Measurements from ENCODE around the gene FKBP5. TPM values are rescaled to one million over a fixed set of nuclear protein-coding genes. Genes with fewer than 3 reads are reported as not detected.

The FKBP5 gene
- total and polyA plus RNA-seq, 2 of the 4 experiments (the other 2 are of a cell fraction): 6.8 to 7.0 TPM

GRCh38 chr6:35736253-35736894 lies 47.7 kb upstream of the FKBP5 start (continued):
- no peak for TF ChIP-seq CHD1 (IDR thresholded peaks at IDR 0.05; ENCODE audit: low read depth, low read length)

DNA sequence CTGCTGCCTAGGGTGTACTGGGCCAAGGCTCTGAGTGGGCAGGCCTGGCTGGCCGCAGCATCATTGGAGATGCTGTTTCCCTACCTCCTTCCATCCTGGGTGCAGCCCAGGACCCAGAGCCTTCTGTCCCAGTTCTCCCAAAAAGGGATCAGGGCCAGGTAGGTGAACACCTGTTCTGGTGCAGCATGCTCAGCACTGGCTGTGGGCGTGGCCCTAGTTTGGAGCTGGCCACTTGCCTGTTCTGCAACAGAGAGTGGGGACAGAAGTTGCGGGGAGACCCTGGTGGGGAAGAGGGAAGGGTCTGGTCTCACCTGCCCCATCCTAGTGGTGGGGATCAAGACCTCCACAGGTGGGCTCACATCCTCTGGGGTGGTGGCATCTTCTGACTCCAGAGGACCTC lies 46.7 kb upstream of the FKBP5 start:
- Histone ChIP-seq H3K14ac (replicated peaks; ENCODE audit: low read depth, low read length) (no peak overlapping the region), H4K91ac (ENCODE audit: insufficient read depth, low read depth, low read length) (no peak overlapping the region), H4K20me1 (ENCODE audit: insufficient read depth, low read length) (no peaks in the 10 kb centered on the region), H4K5ac (ENCODE audit: low read depth, low read length) (no peak overlapping the region), H2BK20ac (ENCODE audit: low read depth, low read length) (no peak overlapping the region), H2BK5ac (ENCODE audit: low read depth, low read length, poor library complexity, severe bottlenecking) (no peak overlapping the region), H3K79me1 (ENCODE audit: low read depth in 1 of 2, low read length in 2 of 2) (no peaks in the 10 kb centered on the region), H2AK9ac (replicated peaks; ENCODE audit: low read depth, low read length, poor library complexity) (no peak overlapping the region), H2BK120ac (ENCODE audit: low read depth, low read length) (no peak overlapping the region), H3K9me1 (ENCODE audit: insufficient read depth, low read length) (peaks cover 2% of the 10 kb centered on the region; the same call in 1 of the 2 replicates), H3K27ac (ENCODE audit: insufficient read depth, low read length) (no peak overlapping the region), H2BK15ac (ENCODE audit: low read depth, low read length) (no peak overlapping the region), H3K4me2 (ENCODE audit: low read depth, low read length) (no peak overlapping the region), H3K56ac (ENCODE audit: extremely low read depth, insufficient read depth, low read length) (no peak overlapping the region), H3K18ac (ENCODE audit: low read depth, low read length) (no peak overlapping the region), H3K9me3 (ENCODE audit: control insufficient read depth, insufficient read depth, low read length) (no peaks in the 10 kb centered on the region), H4K8ac (ENCODE audit: low read depth in 2 of 2, low read length in 2 of 2) (no peak overlapping the region), H3K23ac (ENCODE audit: low read depth, low read length) (no peak overlapping the region), H2AK5ac (ENCODE audit: low read depth, low read length) (no peak overlapping the region), H3K9ac (ENCODE audit: low read depth, low read length) (no peak overlapping the region), H3K4ac (ENCODE audit: low read depth, low read length) (no peak overlapping the region), H2AFZ (replicated peaks; ENCODE audit: low read length, poor library complexity) (peak overlapping the region; percentile 48), H3K36me3 (ENCODE audit: control insufficient read depth, insufficient read depth, low read length) (no peaks in the 10 kb centered on the region), H3K4me3 (ENCODE audit: insufficient read depth, low read depth, low read length) (no peak overlapping the region), H3K27me3 (ENCODE audit: control insufficient read depth, insufficient read depth, low read length) (no peaks in the 10 kb centered on the region), H3K4me1 (ENCODE audit: control insufficient read depth, insufficient read depth, low read length) (no peaks in the 10 kb centered on the region)
- in situ Hi-C loops (cut with MboI; ENCODE audit: low sequenced_read_pairs): loop anchor here (5.0 to 25.0 kb wide), 3 partner anchors 153 to 423 kb away; no protein-coding TSS in a partner anchor
- CTCF ChIA-PET: interaction anchor here (1.3 to 1.8 kb wide), 2 partner anchors 111 to 148 kb away, joined by 5 to 8 read pairs; no protein-coding TSS in a partner anchor
- dilution Hi-C loops (cut with HindIII; ENCODE audit: low sequenced_read_pairs, unreplicated experiment): no loop called here
- WGBS, 2 experiments (ENCODE audit: extremely low coverage in 2 of 2, insufficient read length in 1 of 2): no CpG with 5 or more reads among the region's 3 CpGs
- POLR2A ChIA-PET (ENCODE audit: unreplicated experiment): no interaction called here
- no peak for DNase-seq
- TF ChIP-seq BHLHE40 (IDR thresholded peaks at IDR 0.05; ENCODE audit: low read depth, low read length) (no peak), ELK1 (IDR thresholded peaks at IDR 0.05; ENCODE audit: borderline replicate concordance, low read depth, low read length) (no peak), MAFK (IDR thresholded peaks at IDR 0.05; ENCODE audit: low read depth, low read length) (no peak), RCOR1 (IDR thresholded peaks at IDR 0.05; ENCODE audit: insufficient replicate concordance, low read length) (no peak), CTCF (conservative IDR thresholded peaks at IDR 0.05; ENCODE audit: low read depth, low read length) (no peak), CHD1 (IDR thresholded peaks at IDR 0.05; ENCODE audit: low read depth, low read length) (no peak), RFX5 (IDR thresholded peaks at IDR 0.05; ENCODE audit: low read depth, low read length) (no peak), MAZ (IDR thresholded peaks at IDR 0.05; ENCODE audit: borderline replicate concordance, low read depth, low read length) (no peak), MXI1 (IDR thresholded peaks at IDR 0.05; ENCODE audit: borderline replicate concordance, low read depth, low read length) (no peak)
- intact Hi-C loops (cut with micrococcal nuclease): no loop called here
- no TSS peak for BruUV-seq (replicated peaks)
- ATAC-seq (ENCODE audit: low read depth): no peak
